HFF-Myc (cell line): ENCODE measurements around the gene CHPF2.

Experiments
- DNase-seq: peaks from one replicate; pipeline ENCODE4 v3.0.0-alpha.2; 2011; ENCODE audit warnings: low read depth; ENCODE audit errors: extremely low read depth
- H3K4me3 ChIP-seq: replicated peaks from 2 replicates; pipeline ENCODE4 v1.5.1; 2011; ENCODE audit warnings: low read depth, mild to moderate bottlenecking, control low read depth, low read length
- CTCF ChIP-seq: IDR thresholded peaks from 2 replicates; pipeline ENCODE4 v1.5.1; 2012; ENCODE audit warnings: mild to moderate bottlenecking, low read depth, low read length, control low read depth; ENCODE audit errors: missing control alignments

Gene CHPF2

GRCh38 chr7:151278949-151279348 lies 46.7 kb downstream of the CHPF2 start:
- no peak overlapping the region for H3K4me3 ChIP-seq
- no peak for DNase-seq
- TF ChIP-seq CTCF: no peak

GRCh38 chr7:151279868-151280267 lies 47.6 kb downstream of the CHPF2 start:
- no peak for DNase-seq
- TF ChIP-seq CTCF: no peak
- H3K4me3 ChIP-seq: no peak overlapping the region

GRCh38 chr7:151280388-151281019 lies 48.2 kb downstream of the CHPF2 start:
- no peak overlapping the region for H3K4me3 ChIP-seq
- no peak for DNase-seq
- TF ChIP-seq CTCF: no peak

- TF ChIP-seq CTCF: no peak
- no peak for DNase-seq
- no peak overlapping the region for H3K4me3 ChIP-seq
Observed at GRCh38 chr7:151281686-151282085, 49.4 kb downstream of the CHPF2 start.

- no peak for DNase-seq
- TF ChIP-seq CTCF: no peak
Observed at GRCh38 chr7:151282111-151282510, 49.8 kb downstream of the CHPF2 start.

GRCh38 chr7:151283302-151283701 lies 51.0 kb downstream of the CHPF2 start:
- no peak for DNase-seq
- H3K4me3 ChIP-seq: no peak overlapping the region
- TF ChIP-seq CTCF: no peak

More at GRCh38 chr7:151282111-151282510, 49.8 kb downstream of the CHPF2 start:
- no peak overlapping the region for H3K4me3 ChIP-seq

GRCh38 chr7:151286148-151286547 lies 53.9 kb downstream of the CHPF2 start:
- no peak for DNase-seq
- no peak overlapping the region for H3K4me3 ChIP-seq
- TF ChIP-seq CTCF: no peak
